GM23338 (cell line): Measurements from ENCODE around the gene MYO18B.

Experiments
- CTCF ChIP-seq, 2 experiments: fragments of 200-600 bp in 1 of 2; sonication (generic) in 1 of 2; conservative IDR thresholded peaks; 2 replicates each; pipeline versions ENCODE4 v1.5.1 to v1.6.1; 2016 to 2017; ENCODE audit warnings: antibody characterized with exemption in 2 of 2, low read depth in 2 of 2, mild to moderate bottlenecking in 2 of 2, moderate library complexity in 1 of 2
- EZH2 ChIP-seq: fragments of 200-600 bp; sonication (generic); IDR thresholded peaks from one replicate; pipeline ENCODE4 v1.8.0; 2017; ENCODE audit warnings: antibody characterized with exemption, mild to moderate bottlenecking, low read depth; ENCODE audit not compliant: unreplicated experiment
- EZH2phosphoT487 ChIP-seq: fragments of 200-600 bp; sonication (generic); IDR thresholded peaks from one replicate; pipeline ENCODE4 v1.8.1; 2018; ENCODE audit warnings: antibody characterized with exemption; ENCODE audit not compliant: unreplicated experiment

DNA sequence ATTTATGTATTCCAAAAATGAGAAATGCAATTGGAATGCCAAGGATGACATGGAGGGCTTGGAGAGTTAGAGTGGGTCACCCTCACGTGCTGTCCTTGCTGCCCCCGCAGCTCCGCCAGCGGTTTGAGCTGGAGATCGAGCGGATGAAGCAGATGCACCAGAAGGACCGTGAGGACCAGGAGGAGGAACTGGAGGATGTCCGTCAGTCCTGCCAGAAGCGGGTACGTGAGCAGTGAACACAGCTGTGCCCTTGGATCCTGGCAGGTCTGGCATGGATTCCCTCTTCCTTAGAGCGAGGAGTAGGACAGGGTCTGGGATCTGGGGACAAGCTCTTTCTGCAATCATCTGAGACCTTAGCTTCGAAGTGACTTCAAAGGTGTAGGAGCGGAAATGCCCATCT, 166.2 kb downstream of the MYO18B start:
- no peak for TF ChIP-seq CTCF (conservative IDR thresholded peaks at IDR 0.05; ENCODE audit: low read depth in 2 of 2)
- no peak for TF ChIP-seq EZH2
- no peak for TF ChIP-seq EZH2phosphoT487
